Measurements from ENCODE around the gene FAM163B.

FAM163B gene

DNA sequence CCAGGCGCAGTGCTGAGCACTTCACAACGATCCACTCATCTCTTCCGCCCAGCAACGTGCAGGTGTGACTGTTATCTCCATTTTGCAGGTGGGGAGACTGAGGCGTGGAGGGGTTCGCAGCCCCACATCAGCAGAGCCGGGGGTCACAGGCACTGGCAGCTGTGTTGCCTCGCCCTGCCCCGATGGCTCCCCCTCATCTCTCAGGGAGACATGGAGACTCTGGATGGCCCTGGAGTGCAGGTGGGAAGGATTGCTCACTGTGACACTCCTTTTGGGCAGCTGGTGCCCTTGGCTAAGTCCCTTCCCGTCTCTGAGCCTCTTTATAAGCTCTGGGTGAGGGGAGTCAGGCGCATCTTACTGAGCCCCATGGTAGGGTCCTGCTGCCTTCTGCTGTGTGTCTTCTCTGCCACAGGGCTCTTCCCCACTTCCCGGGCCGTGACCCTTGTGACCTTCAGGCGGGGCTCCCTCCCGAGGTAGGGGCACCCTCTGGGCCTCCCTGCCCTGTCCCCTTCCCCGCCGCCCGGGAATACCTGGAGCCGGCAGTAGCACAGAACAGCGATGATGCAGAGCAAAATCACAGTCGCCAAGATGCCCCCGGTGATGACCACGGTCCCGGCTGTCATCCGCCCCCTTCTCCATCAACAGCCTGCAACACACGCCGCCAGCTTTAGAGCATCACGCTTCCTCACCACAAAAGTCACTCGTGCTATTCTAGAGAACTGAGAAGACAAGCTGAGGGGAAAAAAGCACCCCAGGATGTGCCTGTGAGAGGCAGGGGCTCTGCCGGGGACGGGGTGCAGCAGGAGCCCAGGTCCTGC lies 29.4 kb downstream of the FAM163B start:
- no peak for DNase-seq

DNA sequence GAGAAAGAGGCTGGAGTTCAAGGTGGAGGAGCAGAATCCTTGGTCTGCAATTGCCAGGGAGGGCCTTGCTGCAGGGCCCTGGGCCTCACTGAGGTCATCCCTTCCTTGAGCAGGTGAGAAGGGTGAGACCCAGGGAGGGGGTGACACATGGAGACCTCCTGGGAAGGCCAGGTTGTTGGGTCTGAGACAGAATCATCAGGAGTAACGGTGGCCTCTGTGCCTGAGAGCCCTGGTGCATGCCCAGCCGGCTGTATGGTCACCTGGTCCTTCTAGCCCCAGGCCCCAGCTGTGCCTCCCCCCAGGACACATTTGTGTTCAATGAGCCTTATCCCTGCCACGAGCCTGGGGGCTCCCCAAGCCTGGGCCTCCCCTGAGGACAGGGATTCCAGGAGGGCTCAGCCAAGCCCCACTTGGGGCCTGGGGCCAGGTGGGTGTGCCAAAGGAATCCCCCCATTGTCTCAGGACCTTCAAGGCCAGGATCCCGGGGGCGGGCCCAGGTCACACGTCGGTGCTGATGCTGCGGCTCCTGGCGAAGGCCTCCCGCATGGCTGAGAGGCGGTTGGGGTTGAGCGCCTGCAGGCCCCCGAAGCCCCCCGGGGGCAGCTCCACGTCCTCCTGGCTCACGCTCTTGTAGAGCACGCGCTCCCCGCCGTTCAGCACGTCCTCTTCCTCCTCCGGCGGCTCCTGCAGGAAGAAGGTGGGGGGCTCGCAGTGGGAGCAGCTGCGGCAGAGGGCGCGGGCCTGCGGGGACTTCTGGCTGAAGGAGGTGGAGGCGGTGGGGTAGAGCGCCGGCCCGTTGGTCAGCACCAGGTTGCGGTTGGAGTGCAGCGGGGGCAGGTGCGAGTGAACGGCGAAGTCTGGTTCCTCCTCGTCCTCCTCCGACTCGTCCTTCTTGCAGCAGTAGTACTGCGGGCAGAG lies 30.4 kb downstream of the FAM163B start:
- no peak for DNase-seq

DNA sequence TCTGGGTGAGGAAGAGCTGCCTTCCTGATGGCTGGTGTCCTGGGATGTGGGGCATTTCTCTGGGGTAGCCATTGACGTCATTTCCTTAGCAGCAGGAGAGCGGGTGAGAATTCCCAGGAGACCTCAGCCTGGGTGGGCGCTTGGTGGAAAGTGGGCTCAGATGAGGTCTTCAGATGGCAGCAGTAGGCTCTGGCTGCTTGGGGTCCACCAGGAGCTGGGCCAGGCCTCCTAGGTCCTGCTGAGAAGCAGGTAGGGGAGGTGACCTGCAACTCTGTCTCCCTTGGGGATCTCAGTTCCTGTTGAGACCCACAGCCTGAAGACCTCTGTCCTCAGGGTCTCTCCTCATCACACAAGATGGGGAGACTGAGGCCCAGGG lies 31.5 kb downstream of the FAM163B start:
- no peak for DNase-seq

DNA sequence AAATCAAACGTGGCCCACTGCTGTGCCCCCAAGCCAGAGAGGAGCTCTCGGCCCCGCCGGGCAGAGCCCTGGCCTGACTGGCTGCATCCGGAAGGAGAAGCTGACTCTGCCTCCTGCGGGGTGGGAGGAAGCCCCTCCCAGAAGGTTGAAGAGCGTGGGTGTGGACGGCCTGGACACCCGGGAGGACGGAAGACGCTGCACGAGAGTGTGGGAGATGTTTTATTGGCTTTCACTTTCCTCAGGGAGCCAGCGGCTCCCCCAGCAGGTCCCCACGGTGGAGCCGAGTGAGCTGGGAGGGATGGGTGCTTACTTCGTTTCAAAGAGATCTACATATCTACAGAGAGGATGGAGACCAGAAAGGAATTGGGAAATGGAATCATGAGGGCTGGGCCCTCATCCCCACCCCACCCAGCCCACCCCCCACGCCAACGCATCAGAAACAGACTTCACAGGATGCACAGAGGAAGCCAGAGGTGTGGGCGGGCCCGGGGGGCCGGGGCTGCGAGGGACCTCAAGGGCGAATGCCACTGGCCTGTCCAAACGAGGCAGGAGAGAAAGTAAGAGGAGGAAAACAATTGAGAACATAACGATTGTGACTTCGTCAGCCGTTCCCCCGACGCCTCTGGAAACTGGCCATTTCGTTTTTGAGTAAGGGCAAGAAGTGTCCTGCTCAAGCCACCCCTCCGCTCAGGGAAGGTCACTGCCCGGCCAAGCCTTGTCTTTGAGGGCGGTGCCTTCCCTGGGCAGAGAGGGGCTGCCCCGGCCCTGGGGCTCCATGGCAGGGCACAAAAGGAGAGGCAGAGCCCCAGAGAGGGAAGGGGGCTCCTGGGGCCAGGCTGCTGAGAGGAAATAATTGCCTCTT lies 32.1 kb downstream of the FAM163B start:
- DNase-seq = no peak

DNA sequence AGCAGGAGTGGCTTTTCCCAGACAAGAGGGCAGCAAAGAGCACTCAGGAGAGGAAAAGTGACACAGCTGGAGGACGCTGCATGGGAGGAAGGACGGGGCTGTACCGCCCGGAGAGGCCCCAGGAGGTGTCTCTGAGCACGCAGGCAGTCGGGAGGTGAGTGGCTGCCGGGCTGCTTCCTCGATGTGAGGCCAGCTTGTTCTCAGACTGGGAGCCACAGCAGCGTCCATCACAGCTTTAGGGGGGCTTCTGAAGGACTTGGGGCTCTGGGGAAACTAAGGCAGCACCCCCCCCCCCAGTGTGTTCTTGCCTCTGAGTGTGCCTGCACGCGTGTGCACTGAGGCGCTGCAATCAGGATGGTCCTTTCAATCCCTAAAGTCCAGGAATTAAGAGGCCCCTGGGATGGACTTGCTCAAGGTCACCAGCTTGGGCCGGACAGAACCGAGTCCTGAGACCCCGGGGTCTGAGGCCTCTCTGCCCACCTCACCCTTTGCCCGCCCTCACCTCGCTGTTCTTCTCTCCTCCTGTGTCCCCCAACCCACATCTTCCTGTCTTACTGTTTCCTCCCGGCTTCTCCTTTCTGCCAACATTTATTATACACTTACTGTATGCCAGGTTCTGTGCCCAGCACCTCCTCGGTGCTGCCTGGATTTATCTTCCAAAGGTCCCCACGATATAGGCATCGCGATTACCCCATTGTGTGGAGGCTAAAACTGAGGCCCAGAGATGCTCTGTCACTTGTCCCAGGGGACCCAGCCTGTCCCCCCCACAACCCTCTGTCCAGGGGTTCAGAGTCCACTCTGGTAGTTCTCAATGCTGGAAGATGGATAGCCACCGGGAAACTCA lies 32.9 kb downstream of the FAM163B start:
- DNase-seq = no peak

DNA sequence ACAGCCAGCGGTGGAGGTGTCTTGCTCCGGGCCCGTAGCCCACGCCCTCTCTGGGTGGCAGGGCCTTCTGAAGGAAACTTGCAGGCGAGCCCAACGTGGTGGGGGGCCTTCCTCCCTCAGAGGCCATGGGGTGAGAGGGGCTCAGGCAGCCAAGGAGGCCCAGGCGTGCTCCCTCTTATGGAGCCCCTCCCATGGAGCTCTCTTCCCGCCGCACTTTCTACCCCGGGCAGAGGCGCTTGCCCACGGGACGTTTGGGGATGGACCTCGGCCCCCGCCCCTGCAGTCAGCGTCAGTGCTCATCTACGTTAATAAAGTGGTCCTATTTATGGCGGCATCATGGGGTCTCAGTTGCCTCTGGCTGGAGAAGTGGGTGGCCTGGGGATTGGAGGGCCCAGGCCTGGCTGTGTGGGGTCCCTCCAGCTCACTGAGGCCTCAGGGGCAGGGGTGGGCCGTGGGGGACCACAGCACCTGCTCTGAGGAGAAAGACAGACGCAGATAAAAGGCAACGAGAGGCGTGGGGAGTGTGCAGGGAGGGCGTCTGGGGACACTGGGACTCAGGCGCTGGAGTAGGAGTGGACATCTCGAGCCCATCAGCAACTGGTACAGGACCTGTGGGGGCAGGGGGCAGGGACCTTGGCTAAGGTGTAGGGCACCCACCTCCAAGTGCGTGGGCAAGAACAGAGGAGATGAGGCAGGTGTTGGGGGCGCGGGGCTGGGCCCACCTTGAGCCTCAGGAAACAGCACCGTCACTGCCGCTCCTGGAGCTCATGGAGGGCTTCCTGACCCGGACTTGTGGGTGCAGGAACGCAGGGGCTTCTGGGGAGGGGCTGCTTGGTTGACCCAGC lies 33.8 kb downstream of the FAM163B start:
- no peak for DNase-seq

DNA sequence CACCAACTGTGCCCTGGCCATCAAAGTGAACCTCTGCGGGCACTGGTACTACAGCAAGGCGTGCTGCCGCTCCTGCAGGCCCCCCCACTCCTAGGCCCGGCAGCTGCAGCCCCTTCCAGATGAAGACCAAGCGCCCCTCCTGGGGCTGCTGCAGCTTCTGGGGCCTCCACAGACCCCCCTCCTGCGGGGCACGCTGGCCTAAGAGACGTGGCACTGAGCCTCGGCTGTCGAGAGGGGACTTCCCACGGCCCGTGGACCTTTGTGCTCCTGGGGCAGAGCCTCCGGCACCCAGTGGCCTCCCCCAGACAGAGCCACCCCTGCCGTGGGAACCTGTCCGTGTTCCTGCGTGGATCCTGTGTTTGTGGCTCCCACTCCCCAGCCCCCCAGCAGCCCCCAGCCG lies 34.4 kb downstream of the FAM163B start:
- DNase-seq = no peak

DNA sequence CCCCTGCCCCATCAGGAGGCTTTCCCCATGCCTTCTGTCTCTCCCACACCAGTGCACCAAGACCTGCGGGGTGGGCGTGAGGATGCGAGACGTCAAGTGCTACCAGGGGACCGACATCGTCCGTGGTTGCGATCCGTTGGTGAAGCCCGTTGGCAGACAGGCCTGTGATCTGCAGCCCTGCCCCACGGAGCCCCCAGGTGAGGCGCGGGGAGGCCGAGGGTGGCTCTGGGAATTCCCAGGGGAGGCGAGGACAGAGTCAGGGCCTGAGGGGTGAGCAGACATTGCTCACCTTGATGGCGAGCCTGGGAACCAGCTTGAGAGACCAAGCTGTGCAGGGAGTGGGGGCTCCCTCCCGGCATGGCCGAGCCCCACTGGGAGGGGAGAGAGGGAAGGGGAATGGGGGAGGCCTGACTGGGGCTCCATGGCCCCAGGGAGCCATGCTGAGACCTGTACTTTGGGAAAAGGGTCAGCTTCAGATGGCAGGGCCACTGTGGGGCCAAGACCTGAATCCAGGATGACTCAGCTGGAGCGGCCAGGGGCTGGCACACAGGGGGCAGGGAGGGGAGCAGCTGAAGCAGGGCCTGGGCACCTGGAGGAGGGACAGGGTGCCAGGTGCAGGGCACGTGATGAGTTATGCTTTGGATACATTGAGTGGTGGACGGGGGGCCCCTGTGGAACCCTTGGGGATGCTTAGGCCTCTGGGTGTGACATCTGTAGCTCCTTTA lies 35.2 kb downstream of the FAM163B start:
- DNase-seq = no peak

DNA sequence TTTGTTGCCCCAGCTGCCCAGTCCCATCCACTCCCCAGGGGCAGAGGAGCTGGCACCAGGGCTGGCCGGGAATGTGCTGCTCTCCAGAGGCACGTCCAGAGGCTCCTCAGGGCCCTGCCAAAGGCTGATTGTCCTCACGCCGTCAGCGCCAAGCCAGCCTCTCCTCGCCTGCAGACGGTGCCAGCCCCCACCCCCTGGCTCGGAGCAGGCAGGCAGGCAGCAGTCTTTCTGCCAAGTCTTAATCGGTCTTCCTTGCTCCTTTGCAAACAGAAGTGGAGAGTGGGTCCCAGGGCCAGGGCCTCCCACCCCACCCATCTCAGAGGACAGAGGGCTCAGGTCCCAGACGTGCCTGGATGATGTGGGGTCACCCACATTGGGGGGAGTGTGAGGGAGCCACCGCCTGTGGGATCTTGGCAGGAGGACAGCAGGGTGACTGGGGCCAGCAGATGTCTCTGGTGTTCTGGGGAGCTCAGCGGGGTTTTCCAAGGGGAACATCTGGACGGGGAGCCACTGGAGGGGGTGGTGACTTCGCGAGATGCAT lies 36.3 kb downstream of the FAM163B start:
- DNase-seq = no peak

DNA sequence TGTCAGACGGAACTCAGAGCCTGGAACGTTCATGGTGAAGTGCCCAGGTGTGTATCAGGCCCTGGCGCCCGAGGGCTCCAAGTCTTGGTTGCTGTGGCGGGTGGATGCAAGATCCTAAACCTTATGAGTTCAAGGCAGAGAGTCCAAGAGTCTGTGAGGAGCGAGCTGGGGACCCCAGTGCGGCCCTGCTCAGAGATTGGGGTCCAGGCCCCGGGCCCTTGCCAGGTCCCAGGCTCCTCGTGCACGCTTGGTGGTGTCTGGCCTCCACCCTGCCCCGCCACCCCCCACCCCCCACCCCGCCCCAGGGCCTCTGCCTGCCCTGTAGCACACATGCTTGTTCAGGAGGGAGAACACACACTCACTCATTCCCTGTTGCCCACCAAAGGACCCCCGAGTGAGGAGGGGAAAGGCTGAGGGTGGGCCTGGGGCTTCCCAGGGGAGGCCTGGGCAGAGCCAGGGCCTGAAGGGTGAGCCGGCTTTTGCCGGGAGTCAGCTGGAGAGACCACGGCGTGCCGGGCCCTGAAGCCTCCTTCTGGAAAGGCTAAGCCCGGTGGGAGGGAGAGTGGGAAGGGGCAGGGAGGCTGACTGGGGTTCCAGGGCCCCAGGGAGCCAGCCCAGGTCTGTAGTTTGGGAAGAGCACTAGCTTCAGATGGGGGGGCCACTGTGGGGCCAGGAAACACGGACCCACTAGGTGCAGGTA lies 37.1 kb downstream of the FAM163B start:
- DNase-seq = no peak

DNA sequence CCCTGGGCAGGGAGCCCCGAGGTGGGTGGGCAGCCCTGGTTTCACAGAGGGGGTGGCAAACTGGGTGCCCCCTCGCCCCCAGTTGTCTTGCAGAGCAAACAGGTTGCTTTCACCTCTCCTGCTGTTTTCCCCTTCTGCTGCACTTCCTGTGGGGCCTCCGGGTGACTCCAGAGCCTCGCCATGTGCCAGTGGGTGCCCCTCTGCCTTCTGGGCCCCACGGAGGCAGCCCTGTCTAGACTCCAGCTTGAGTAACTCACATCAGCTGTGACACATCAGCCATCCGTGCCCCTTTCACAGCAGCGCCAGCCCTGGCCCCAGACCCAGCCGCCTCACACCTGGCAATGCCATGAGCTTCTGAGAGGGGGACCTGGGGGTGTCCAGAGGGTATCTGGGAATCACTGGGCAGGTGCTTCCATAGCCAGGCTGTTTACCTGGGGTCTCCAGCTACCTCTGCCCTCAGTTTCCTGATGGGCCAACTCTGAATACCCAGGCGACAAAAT lies 37.7 kb downstream of the FAM163B start:
- no peak for DNase-seq

DNA sequence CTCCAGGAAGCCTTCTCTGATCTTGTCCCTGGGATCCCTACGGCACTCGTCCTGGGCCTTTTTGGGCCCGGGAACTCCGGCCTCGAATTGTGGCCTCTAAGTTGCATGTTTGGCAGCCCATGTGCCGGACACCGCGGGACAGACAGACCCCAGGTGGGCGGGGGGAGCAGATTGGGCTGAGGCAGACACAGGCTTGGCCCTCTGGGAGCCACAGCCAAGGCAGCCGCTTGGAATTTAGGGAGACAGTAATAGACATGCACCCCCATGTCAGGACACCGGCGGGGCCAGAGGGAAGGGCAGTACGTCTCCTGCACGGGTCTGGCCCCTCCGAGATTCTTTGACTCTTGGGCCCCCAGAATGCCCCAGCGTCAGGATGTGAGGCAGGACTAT lies 38.5 kb downstream of the FAM163B start:
- DNase-seq = no peak

DNA sequence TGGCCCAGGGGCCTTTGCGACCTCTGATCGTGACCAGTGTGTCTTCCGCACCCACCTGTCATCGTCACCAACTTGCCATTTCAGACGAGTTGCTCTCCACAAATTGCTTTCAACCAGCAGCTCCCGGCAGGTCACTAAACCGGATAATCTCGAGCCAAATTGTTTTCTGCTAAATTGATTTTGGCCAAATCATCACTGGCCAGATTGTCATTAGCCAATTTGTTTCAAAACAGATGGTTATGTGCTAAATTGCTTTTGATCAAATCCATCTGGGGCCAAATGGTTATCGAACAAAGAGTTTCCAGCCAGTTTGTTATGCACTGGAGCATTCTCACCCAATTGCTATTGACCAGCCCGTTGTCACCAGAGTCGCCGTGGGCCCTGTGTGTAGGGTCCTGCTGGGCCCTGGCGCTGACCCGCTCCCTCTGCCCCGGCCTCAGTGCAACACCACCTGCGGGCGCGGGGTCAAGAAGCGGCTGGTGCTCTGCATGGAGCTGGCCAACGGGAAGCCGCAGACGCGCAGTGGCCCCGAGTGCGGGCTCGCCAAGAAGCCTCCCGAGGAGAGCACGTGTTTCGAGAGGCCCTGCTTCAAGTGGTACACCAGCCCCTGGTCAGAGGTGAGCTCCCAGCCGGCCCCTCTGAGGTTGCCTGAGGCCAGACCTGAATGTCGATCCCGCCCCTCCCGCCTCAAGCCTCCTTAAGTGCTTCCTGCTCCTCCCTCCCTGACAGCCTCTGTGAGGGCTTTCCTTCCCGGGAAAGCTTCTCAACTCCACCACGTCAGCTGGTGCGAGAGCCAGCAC lies 39.1 kb downstream of the FAM163B start:
- DNase-seq = no peak

DNA sequence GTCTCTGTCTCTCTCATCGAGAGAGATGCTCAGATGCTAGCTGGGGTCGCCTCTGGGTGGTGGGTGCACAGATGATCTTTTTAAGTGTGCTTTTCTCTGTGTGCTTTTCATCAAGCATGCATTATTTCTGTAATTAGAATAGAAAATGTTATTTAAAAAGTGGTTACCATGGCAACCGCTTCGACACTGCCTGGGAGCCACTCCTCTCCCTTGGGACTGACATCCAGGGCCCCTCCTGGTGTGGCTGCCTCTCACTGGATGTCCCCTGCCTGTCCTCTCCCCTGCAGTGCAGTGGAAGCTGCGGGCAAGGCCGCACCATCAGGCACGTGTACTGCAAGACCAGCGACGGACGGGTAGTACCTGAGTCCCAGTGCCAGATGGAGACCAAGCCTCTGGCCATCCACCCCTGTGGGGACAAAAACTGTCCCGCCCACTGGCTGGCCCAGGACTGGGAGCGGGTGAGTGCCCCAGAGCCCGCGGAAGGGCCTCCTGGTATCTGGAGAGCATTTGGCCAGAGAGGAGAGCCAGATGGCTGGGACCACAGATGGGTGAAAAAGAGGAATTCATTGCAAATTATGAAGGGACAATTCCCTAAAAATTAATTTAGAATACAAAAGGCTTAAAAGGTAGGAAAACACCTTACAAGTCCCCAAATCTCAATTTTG lies 39.9 kb downstream of the FAM163B start:
- DNase-seq = no peak

DNA sequence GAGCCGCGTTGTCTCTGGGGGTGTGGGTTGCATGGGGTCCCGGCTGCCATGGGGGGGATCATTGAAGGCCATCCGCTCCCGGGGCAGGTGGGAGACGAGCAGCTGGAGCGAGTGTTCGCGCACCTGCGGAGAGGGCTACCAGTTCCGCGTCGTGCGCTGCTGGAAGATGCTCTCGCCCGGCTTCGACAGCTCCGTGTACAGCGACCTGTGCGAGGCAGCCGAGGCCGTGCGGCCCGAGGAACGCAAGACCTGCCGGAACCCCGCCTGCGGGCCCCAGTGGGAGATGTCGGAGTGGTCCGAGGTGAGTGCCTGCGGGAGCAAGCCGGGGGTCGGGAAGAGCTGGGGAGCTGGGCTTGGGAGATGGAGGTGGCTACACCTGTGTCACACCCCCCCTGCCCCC lies 41.0 kb downstream of the FAM163B start:
- no peak for DNase-seq

DNA sequence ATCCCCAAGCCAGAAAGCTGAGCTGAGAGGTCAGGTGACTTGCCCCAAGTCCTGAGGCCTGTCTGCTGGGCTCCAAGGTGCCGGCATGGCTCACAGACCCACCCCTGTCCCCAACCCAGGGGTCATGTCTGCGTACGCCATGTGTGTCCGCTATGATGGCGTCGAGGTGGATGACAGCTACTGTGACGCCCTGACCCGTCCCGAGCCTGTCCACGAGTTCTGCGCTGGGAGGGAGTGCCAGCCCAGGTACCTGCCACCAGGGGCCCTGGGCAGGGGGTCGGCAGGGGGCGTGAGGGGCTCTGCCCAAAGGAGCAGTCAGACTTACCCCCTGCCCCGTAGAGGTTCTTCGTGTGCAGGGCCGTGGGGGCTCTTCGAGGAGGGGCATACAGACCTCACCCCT lies 42.4 kb downstream of the FAM163B start:
- no peak for DNase-seq

DNA sequence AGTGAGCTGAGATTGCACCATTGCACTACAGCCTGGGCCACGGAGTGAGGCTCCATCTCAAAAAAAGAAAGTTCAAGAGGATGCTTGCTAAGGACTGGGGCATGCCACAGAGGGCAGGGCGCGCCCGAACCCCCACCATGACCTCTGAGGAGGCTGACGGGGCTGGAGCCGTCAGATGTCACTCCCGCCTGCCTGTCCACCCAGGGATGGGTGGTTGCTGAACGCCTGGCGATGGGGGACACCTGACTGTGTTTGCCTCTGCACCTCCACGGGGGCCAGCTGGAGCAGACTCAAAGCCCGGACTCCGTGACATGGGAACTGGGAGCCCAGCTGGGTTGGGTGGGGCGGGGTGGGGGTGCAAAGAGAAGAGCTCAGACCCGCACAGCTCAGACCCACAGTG lies 42.8 kb downstream of the FAM163B start:
- DNase-seq = no peak
